ENCODE measurements around the gene MARCO.

DNA sequence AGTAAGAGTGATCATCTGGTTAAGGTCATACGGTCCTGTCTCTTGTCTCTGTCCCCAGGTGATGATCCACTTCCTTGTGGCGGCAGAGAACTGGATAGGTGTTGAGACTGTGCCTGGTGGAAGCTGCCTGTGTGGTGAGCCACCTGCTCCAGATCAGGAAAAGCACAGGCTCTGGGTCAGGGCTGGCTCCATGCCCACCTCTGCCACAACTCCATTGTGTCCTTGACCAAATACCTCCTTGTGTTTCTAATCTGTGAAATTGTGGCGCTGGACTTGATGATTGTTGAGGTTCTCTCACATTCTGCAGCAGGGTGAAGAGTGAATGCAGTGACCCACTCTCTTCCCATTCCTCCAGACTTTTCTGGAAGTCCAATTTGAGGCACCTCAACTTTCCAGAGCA lies 48.9 kb upstream of the MARCO start:
- TF ChIP-seq HDAC2 (IDR thresholded peaks at IDR 0.05; ENCODE audit: borderline replicate concordance in 1 of 2, low read depth in 2 of 2, low read length in 2 of 2) (no peak), RNF2 (IDR thresholded peaks at IDR 0.05; ENCODE audit: borderline replicate concordance, low read depth, low read length, missing control alignments, poor library complexity, severe bottlenecking) (no peak), EP300 (IDR thresholded peaks at IDR 0.05; ENCODE audit: borderline replicate concordance in 1 of 2, low read depth in 2 of 2, low read length in 2 of 2) (no peak), TAF1 (IDR thresholded peaks at IDR 0.05; ENCODE audit: low read depth, low read length) (no peak), RXRA (IDR thresholded peaks at IDR 0.05; ENCODE audit: insufficient read depth, low read depth, low read length) (no peak), POLR2A (IDR thresholded peaks at IDR 0.05; ENCODE audit: control extremely low read depth in 1 of 2, low read depth in 2 of 2, low read length in 2 of 2) (no peak), KDM4A (IDR thresholded peaks at IDR 0.05; ENCODE audit: low read depth, low read length, severe bottlenecking) (no peak), CREB1 (IDR thresholded peaks at IDR 0.05) (no peak), FOSL1 (IDR thresholded peaks at IDR 0.05; ENCODE audit: insufficient read depth, low read depth, low read length) (no peak), EGR1 (IDR thresholded peaks at IDR 0.05; ENCODE audit: borderline replicate concordance, low read depth, low read length) (no peak), SRF (IDR thresholded peaks at IDR 0.05; ENCODE audit: low read depth, low read length) (no peak), RAD21 (IDR thresholded peaks at IDR 0.05 in 1 of 2, conservative IDR thresholded peaks at IDR 0.05 in 1 of 2; ENCODE audit: low read depth in 2 of 2, low read length in 2 of 2) (no peak)
- TF ChIP-seq, protein P1, sequence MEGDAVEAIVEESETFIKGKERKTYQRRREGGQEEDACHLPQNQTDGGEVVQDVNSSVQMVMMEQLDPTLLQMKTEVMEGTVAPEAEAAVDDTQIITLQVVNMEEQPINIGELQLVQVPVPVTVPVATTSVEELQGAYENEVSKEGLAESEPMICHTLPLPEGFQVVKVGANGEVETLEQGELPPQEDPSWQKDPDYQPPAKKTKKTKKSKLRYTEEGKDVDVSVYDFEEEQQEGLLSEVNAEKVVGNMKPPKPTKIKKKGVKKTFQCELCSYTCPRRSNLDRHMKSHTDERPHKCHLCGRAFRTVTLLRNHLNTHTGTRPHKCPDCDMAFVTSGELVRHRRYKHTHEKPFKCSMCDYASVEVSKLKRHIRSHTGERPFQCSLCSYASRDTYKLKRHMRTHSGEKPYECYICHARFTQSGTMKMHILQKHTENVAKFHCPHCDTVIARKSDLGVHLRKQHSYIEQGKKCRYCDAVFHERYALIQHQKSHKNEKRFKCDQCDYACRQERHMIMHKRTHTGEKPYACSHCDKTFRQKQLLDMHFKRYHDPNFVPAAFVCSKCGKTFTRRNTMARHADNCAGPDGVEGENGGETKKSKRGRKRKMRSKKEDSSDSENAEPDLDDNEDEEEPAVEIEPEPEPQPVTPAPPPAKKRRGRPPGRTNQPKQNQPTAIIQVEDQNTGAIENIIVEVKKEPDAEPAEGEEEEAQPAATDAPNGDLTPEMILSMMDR (IDR thresholded peaks at IDR 0.05; ENCODE audit: control extremely low read depth in 1 of 3, insufficient read depth in 1 of 3, low read depth in 1 of 3, low read length in 3 of 3): no peak
- TF ChIP-seq, protein P2, sequence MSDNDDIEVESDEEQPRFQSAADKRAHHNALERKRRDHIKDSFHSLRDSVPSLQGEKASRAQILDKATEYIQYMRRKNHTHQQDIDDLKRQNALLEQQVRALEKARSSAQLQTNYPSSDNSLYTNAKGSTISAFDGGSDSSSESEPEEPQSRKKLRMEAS (IDR thresholded peaks at IDR 0.05): no peak

Data from H1 (cell line).